ENCODE data around the gene HAAO.

DNA sequence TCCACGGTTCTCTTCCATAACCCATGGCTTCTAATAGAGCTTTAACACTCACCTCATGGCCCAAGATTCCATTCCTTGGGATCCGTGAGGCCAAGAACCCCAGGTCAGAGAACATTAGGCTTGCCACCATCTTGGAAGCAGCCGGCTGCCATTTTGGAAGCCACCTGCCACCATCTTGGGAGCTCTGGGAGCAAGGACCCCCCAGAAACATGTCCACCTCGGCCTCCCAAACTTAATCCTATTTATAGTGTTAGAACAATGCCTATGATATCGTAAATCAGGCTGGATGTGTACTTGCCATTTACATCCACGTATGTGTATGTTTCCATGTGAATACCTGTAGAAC, 39.9 kb upstream of the HAAO start:
- TF ChIP-seq, protein P1, sequence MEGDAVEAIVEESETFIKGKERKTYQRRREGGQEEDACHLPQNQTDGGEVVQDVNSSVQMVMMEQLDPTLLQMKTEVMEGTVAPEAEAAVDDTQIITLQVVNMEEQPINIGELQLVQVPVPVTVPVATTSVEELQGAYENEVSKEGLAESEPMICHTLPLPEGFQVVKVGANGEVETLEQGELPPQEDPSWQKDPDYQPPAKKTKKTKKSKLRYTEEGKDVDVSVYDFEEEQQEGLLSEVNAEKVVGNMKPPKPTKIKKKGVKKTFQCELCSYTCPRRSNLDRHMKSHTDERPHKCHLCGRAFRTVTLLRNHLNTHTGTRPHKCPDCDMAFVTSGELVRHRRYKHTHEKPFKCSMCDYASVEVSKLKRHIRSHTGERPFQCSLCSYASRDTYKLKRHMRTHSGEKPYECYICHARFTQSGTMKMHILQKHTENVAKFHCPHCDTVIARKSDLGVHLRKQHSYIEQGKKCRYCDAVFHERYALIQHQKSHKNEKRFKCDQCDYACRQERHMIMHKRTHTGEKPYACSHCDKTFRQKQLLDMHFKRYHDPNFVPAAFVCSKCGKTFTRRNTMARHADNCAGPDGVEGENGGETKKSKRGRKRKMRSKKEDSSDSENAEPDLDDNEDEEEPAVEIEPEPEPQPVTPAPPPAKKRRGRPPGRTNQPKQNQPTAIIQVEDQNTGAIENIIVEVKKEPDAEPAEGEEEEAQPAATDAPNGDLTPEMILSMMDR (IDR thresholded peaks at IDR 0.05) = no peak
- TF ChIP-seq ZFX (IDR thresholded peaks at IDR 0.05; ENCODE audit: borderline replicate concordance) = no peak
